Stomach (tissue), 9 donors: ENCODE data around the gene RGS4. TPM values are rescaled to one million over a fixed set of nuclear protein-coding genes. Genes with fewer than 3 reads are reported as not detected.

ENCODE experiments used
- DNase-seq, 2 donors: peaks; one replicate each; pipeline versions ENCODE4 v3.0.0 to v3.0.0-alpha.2; 2013 to 2019
- H3K27ac ChIP-seq, 5 donors: fragments of 200-600 bp in 4 of 5; sonication (generic) in 4 of 5; one replicate each; pipeline ENCODE4 v1.5.1; 2013 to 2019; ENCODE audit warnings: mild to moderate bottlenecking in 1 of 5, moderate library complexity in 1 of 5
- H3K27me3 ChIP-seq, 3 donors: fragments of 200-600 bp; sonication (generic); one replicate each; pipeline ENCODE4 v1.5.1; 2017 to 2019; ENCODE audit warnings: mixed run types in 1 of 3
- H3K36me3 ChIP-seq, 4 donors: fragments of 200-600 bp; sonication (generic); 1 replicate in 3 of 4; 2 replicates in 1 of 4; pipeline ENCODE4 v1.5.1; 2016 to 2019
- H3K4me1 ChIP-seq, 4 donors: fragments of 200-600 bp; sonication (generic); one replicate each; pipeline ENCODE4 v1.5.1; 2016 to 2019
- H3K4me3 ChIP-seq, 4 donors: fragments of 200-600 bp; sonication (generic) in 3 of 4; one replicate each; pipeline ENCODE4 v1.5.1; 2016 to 2019; ENCODE audit warnings: mild to moderate bottlenecking in 1 of 4
- H3K9me3 ChIP-seq, 4 donors: fragments of 200-600 bp; sonication (generic); one replicate each; pipeline ENCODE4 v1.5.1; 2016 to 2019
- CTCF ChIP-seq, 7 experiments: fragments of 450-650 bp in 4 of 7; fragments of 200-600 bp in 3 of 7; sonication (generic) in 3 of 7; IDR thresholded peaks; one replicate each; pipeline ENCODE4 v1.5.1; 2016 to 2019; ENCODE audit warnings: antibody characterized with exemption in 7 of 7, control low read depth in 2 of 7, mild to moderate bottlenecking in 1 of 7
- EP300 ChIP-seq: sonication (generic); formaldehyde crosslinking; IDR thresholded peaks from one replicate; pipeline ENCODE4 v1.6.1; 2017; ENCODE audit warnings: antibody characterized with exemption
- POLR2A ChIP-seq, 4 donors: fragments of 450-650 bp; IDR thresholded peaks; one replicate each; pipeline ENCODE4 v1.6.1; 2016; ENCODE audit warnings: antibody characterized with exemption in 4 of 4, control low read depth in 2 of 4, mild to moderate bottlenecking in 1 of 4, moderate library complexity in 1 of 4
- POLR2AphosphoS5 ChIP-seq, 3 donors: sonication (generic); formaldehyde crosslinking; IDR thresholded peaks; one replicate each; pipeline ENCODE4 v1.6.1; 2016; ENCODE audit warnings: antibody characterized with exemption in 3 of 3
- WGBS, 5 donors: extraction: QIAGEN DNeasy Blood & Tissue Kit in 3 of 5; methylation state at CpG; one replicate each; pipeline versions ENCODE4 v1.1.5 to v1.1.7; 2013 to 2018; 5-methylcytosine and 5-hydroxymethylcytosine counted together
- intact Hi-C: fragments of 100-400 bp; cut with DNase I; formaldehyde crosslinking; loops from one replicate; pipeline ENCODE4 v1.15.1; 2023; ENCODE audit warnings: low total_unique reads
- polyA plus RNA-seq, 3 donors: library from polyadenylated mRNA; stranded (reverse); fragments of 200-250 nt; gene quantifications; one replicate each; pipeline ENCODE4 v1.2.3, GENCODE V29; 2013
- total RNA-seq, 5 donors: library from RNA; depleted of rRNA; stranded (reverse); fragments of >200 nt; gene quantifications; one replicate each; pipeline versions ENCODE4 v1.1.0 to v1.2.3, GENCODE V29; 2014 to 2016
- donor health status: healthy with polysubstance abuse.
- donor health status: Bipolar disorder and iron deficiency.
- donor health status: healthy.

Gene RGS4
- total and polyA plus RNA-seq, 8 donors = 1.8 to 60.7 (median 5.8) TPM; not detected in 2

GRCh38 chr1:163035446-163036249, 33.5 kb upstream of the RGS4 start:
- Histone ChIP-seq H3K36me3 (no peaks in the 10 kb centered on the region), H3K4me1 (no peaks in the 10 kb centered on the region), H3K27ac (no peak overlapping the region), H3K9me3 (no peaks in the 10 kb centered on the region), H3K27me3 (no peaks in the 10 kb centered on the region), H3K4me3 (no peak overlapping the region)
- intact Hi-C loops = no loop called here
- WGBS, 5 donors = 65 to 87% (median 75%) methylated on average over 3 of the region's 3 CpGs
- no peak for DNase-seq
- TF ChIP-seq EP300 (no peak), POLR2AphosphoS5 (IDR thresholded peaks at IDR 0.05) (no peak), CTCF (IDR thresholded peaks at IDR 0.05) (no peak), POLR2A (IDR thresholded peaks at IDR 0.05) (no peak)

- DNase-seq = no peak
- intact Hi-C loops = no loop called here
- no peaks in the 10 kb centered on the region for H3K4me1 ChIP-seq
- no peaks in the 10 kb centered on the region for H3K9me3 ChIP-seq
- H3K4me3 ChIP-seq = no peak overlapping the region
- no peak overlapping the region for H3K27ac ChIP-seq
- TF ChIP-seq POLR2AphosphoS5 (IDR thresholded peaks at IDR 0.05) (no peak), POLR2A (IDR thresholded peaks at IDR 0.05) (no peak), EP300 (no peak), CTCF (IDR thresholded peaks at IDR 0.05) (no peak)
- H3K36me3 ChIP-seq = no peaks in the 10 kb centered on the region
- H3K27me3 ChIP-seq = no peaks in the 10 kb centered on the region
- WGBS, 5 donors = 17 to 52% (median 42%) methylated on average over 1 of the region's 1 CpG
These were observed 32.5 kb upstream of the RGS4 start for GRCh38 chr1:163036671-163037070.

- TF ChIP-seq EP300 = no peak
- no peak for TF ChIP-seq CTCF (IDR thresholded peaks at IDR 0.05)
- TF ChIP-seq POLR2AphosphoS5 (IDR thresholded peaks at IDR 0.05) = no peak
- no peak for TF ChIP-seq POLR2A (IDR thresholded peaks at IDR 0.05)
- no peaks in the 10 kb centered on the region for H3K27me3 ChIP-seq
- no peak overlapping the region for H3K27ac ChIP-seq
- no peaks in the 10 kb centered on the region for H3K36me3 ChIP-seq
- WGBS, 5 donors = 89 to 95% (median 91%) methylated on average over 2 of the region's 2 CpGs
- H3K9me3 ChIP-seq = no peaks in the 10 kb centered on the region
- H3K4me1 ChIP-seq = no peaks in the 10 kb centered on the region
- no peak overlapping the region for H3K4me3 ChIP-seq
- intact Hi-C loops = no loop called here
- DNase-seq = no peak
These were observed 30.0 kb upstream of the RGS4 start for GRCh38 chr1:163038928-163039706.

- Histone ChIP-seq H3K9me3 (no peaks in the 10 kb centered on the region), H3K27ac (no peak overlapping the region), H3K36me3 (no peaks in the 10 kb centered on the region), H3K4me3 (no peak overlapping the region), H3K4me1 (no peaks in the 10 kb centered on the region), H3K27me3 (no peaks in the 10 kb centered on the region)
- DNase-seq = no peak
- intact Hi-C loops = no loop called here
- no peak for TF ChIP-seq EP300
- no peak for TF ChIP-seq CTCF (IDR thresholded peaks at IDR 0.05)
- TF ChIP-seq POLR2AphosphoS5 (IDR thresholded peaks at IDR 0.05) = no peak
- TF ChIP-seq POLR2A (IDR thresholded peaks at IDR 0.05) = no peak
- 86 to 97% (median 93%) methylated on average over 2 of the region's 2 CpGs for WGBS, 5 donors
These were observed 29.5 kb upstream of the RGS4 start for GRCh38 chr1:163039707-163040093.
